Stomach smooth muscle (tissue), 2 donors: ENCODE data around the gene R3HDM4.
"Not testable (repeated sequence)": the region's sequence is repeated elsewhere in the genome, so short reads cannot be mapped to it uniquely, and the experiment has no call there.

Experiments used
- H3K27ac ChIP-seq: one replicate; pipeline ENCODE4 v1.7.0; 2013; ENCODE audit warnings: mild to moderate bottlenecking, low read length, inconsistent platforms
- H3K27me3 ChIP-seq, 2 donors: one replicate each; pipeline ENCODE4 v1.7.0; 2013; ENCODE audit warnings: low read length in 2 of 2; ENCODE audit not compliant: insufficient read depth in 2 of 2, control insufficient read depth in 1 of 2
- H3K36me3 ChIP-seq, 2 donors: one replicate each; pipeline ENCODE4 v1.7.0; 2013; ENCODE audit warnings: low read length in 2 of 2; ENCODE audit not compliant: control insufficient read depth in 2 of 2, insufficient read depth in 2 of 2
- H3K4me1 ChIP-seq: one replicate; pipeline ENCODE4 v1.7.0; 2013; ENCODE audit warnings: low read length; ENCODE audit not compliant: control insufficient read depth, insufficient read depth
- H3K4me3 ChIP-seq, 2 donors: one replicate each; pipeline ENCODE4 v1.7.0; 2013; ENCODE audit warnings: low read length in 2 of 2
- H3K9ac ChIP-seq, 2 donors: one replicate each; pipeline ENCODE4 v1.7.0; 2013; ENCODE audit warnings: low read length in 2 of 2, mild to moderate bottlenecking in 1 of 2
- H3K9me3 ChIP-seq, 2 donors: one replicate each; pipeline ENCODE4 v1.7.0; 2013; ENCODE audit warnings: low read length in 2 of 2; ENCODE audit not compliant: control insufficient read depth in 2 of 2
- donor health status: healthy.
- donor health status: Pancreatic carcinoma.

R3HDM4 gene

GRCh38 chr19:896434-896833, 16.6 kb downstream of the R3HDM4 start:
- Histone ChIP-seq H3K9me3 (no peaks in the 10 kb centered on the region), H3K9ac (no peak overlapping the region), H3K27ac (no peak overlapping the region), H3K36me3 (peaks cover 0 to 3% of the 10 kb centered on the region in 2 donors), H3K4me1 (peaks cover 8% of the 10 kb centered on the region), H3K4me3 (no peak overlapping the region), H3K27me3 (no peaks in the 10 kb centered on the region)

DNA sequence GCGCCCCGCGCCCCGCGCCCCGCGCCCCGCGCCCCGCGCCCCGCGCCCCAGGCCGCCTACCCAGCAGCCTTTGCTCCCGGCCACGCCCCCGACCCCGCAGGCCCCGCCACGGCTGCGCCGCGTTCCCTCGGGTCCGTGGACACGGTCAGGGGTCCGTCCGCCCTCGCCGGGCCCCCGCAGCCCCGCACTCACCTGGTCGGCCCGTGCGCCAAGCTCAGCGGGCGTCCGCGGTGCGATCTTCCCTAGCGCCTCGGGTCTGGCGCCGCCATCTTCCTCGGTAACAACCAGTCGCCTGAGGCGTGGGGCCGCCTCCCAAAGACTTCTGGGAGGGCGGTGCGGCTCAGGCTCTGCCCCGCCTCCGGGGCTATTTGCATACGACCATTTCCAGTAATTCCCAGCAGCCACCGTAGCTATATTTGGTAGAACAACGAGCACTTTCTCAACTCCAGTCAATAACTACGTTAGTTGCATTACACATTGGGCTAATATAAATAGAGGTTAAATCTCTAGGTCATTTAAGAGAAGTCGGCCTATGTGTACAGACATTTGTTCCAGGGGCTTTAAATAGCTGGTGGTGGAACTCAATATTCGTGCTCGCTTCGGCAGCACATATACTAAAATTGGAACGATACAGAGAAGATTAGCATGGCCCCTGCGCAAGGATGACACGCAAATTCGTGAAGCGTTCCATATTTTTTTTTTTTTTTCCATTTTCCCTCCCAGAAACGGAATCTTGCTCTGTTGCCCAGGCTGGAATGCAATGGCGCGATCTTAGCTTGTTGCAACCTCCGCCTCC, 19.9 kb downstream of the R3HDM4 start, which contains the start of the genes MED16 and RNU6-9:
Gene MED16 (minus strand): TSS at position 294 of the 796 bp plus-strand sequence. CDS start 2,056 bp downstream, outside the sequence.
Gene RNU6-9 (plus strand): TSS at position 591 of the 796 bp plus-strand sequence.
- no peaks in the 10 kb centered on the region for H3K27me3 ChIP-seq
- peaks cover 6 to 13% of the 10 kb centered on the region in 2 donors for H3K36me3 ChIP-seq
- no peaks in the 10 kb centered on the region for H3K9me3 ChIP-seq
- peak within 1 kb of the TSS; percentile 78 to 89 for H3K9ac ChIP-seq
- peak within 1 kb of the TSS; percentile 69 to 85 for H3K4me3 ChIP-seq
- peaks cover 14% of the 10 kb centered on the region for H3K4me1 ChIP-seq
- peak within 1 kb of the TSS; percentile 87 for H3K27ac ChIP-seq

- Histone ChIP-seq H3K9me3 (no peaks in the 10 kb centered on the region), H3K27me3 (no peaks in the 10 kb centered on the region), H3K4me1 (peaks cover 14% of the 10 kb centered on the region), H3K4me3 (peak overlapping the region; percentile 62 to 85), H3K27ac (peak overlapping the region; percentile 87), H3K9ac (peak overlapping the region; percentile 62 to 78), H3K36me3 (peaks cover 6 to 13% of the 10 kb centered on the region in 2 donors)
Measured at GRCh38 chr19:892243-892893, 20.7 kb downstream of the R3HDM4 start.

DNA sequence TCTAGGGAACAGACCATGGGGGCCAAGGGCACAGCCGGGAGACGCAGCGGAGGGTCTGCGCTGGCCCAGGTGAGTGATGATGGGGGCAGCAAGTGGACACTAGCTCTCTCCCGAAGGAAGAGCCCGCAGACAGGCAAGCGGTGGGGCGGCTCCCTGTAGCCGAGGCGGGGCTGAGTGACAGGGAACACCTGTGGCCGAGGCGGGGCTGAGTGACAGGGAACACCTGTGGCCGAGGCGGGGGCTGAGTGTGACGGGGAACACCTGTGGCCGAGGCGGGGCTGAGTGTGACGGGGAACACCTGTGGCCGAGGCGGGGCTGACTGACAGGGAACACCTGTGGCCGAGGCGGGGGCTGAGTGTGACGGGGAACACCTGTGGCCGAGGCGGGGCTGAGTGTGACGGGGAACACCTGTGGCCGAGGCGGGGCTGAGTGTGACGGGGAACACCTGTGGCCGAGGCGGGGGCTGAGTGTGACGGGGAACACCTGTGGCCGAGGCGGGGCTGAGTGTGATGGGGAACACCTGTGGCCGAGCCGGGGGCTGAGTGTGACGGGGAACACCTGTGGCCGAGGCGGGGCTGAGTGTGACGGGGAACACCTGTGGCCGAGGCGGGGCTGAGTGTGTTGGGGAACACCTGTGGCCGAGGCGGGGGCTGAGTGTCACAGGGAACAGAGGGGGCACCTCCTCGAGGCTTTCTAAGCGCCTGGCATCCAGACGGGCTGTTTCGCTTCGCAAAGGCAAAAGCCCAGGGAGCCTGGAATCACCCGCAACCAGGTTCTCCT, 21.4 kb downstream of the R3HDM4 start:
- H3K4me1 ChIP-seq: peaks cover 14% of the 10 kb centered on the region
- peaks cover 5 to 15% of the 10 kb centered on the region in 2 donors for H3K36me3 ChIP-seq
- not testable (repeated sequence) for H3K27ac ChIP-seq, H3K9me3 ChIP-seq, H3K27me3 ChIP-seq
- H3K4me3 ChIP-seq: peak overlapping the region; percentile 62 to 85
- H3K9ac ChIP-seq: peak overlapping the region; percentile 62 to 78

DNA sequence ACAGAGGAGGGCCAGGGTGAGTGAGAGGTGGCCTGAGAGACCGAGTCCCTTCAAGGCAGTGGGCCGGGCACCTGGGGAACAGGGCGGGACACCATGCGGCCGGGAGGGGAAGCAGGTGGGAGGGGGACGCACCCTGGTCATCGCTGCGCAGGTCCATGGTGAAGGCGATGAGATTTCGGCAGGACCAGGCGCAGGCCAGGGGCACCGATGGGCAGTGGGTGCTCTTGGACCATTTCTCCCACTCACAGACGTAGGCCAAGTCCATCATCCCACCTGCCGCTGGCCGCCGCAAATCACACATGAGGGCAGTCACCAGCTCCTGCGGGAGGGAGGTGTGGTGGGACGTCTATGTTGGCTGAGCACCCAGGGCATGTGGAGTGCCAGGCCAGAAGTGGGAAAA, 22.2 kb downstream of the R3HDM4 start:
- Histone ChIP-seq H3K9ac (no peak overlapping the region), H3K4me3 (no peak overlapping the region), H3K9me3 (no peaks in the 10 kb centered on the region), H3K36me3 (peaks cover 12 to 19% of the 10 kb centered on the region in 2 donors), H3K27ac (no peak overlapping the region), H3K4me1 (peaks cover 14% of the 10 kb centered on the region), H3K27me3 (no peaks in the 10 kb centered on the region)

- Histone ChIP-seq H3K4me3 (no peak overlapping the region), H3K4me1 (peaks cover 14% of the 10 kb centered on the region), H3K9ac (no peak overlapping the region), H3K9me3 (no peaks in the 10 kb centered on the region), H3K36me3 (peaks cover 12 to 22% of the 10 kb centered on the region in 2 donors), H3K27ac (no peak overlapping the region), H3K27me3 (no peaks in the 10 kb centered on the region)
Measured at GRCh38 chr19:889662-890295, 23.2 kb downstream of the R3HDM4 start.

GRCh38 chr19:888581-889385, 24.2 kb downstream of the R3HDM4 start:
- H3K36me3 ChIP-seq: peaks cover 12 to 25% of the 10 kb centered on the region in 2 donors
- H3K4me3 ChIP-seq: no peak overlapping the region
- H3K4me1 ChIP-seq: peaks cover 14% of the 10 kb centered on the region
- no peaks in the 10 kb centered on the region for H3K27me3 ChIP-seq
- H3K27ac ChIP-seq: no peak overlapping the region
- no peaks in the 10 kb centered on the region for H3K9me3 ChIP-seq
- no peak overlapping the region for H3K9ac ChIP-seq

DNA sequence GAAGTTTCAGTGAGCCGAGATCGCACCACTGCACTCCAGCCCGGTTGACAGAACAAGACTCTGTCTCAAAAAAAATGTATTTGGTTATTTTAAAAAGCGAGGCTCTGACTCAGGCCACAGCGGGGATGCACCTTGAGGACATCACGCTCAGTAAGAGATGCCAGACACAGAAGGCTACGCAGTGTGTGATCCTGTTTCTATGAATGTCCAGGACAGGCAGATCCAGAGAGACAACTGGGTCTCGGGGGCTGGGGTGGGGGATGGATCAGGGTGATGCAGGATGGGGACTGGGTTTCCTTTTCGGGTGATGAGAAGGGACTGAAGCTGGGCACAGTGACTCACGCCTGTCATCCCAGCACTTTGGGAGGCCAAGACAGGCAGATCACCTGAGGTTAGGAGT, 25.4 kb downstream of the R3HDM4 start:
- Histone ChIP-seq H3K4me3 (no peak overlapping the region), H3K27me3 (no peaks in the 10 kb centered on the region), H3K36me3 (peaks cover 15 to 32% of the 10 kb centered on the region in 2 donors), H3K27ac (no peak overlapping the region), H3K9me3 (no peaks in the 10 kb centered on the region), H3K4me1 (peaks cover 14% of the 10 kb centered on the region), H3K9ac (no peak overlapping the region)

- H3K9ac ChIP-seq: no peak overlapping the region
- no peak overlapping the region for H3K27ac ChIP-seq
- no peaks in the 10 kb centered on the region for H3K9me3 ChIP-seq
- no peak overlapping the region for H3K4me3 ChIP-seq
- no peaks in the 10 kb centered on the region for H3K27me3 ChIP-seq
- peaks cover 21 to 37% of the 10 kb centered on the region in 2 donors for H3K36me3 ChIP-seq
- H3K4me1 ChIP-seq: peaks cover 9% of the 10 kb centered on the region
Measured at GRCh38 chr19:887072-887471, 25.9 kb downstream of the R3HDM4 start.
